ENCODE data around the gene ZEB1. TPM values are rescaled to one million over a fixed set of nuclear protein-coding genes. Genes with fewer than 3 reads are reported as not detected.

ZEB1 gene
- total RNA-seq, result under 1 TPM; 0.33 to 0.34 TPM

DNA sequence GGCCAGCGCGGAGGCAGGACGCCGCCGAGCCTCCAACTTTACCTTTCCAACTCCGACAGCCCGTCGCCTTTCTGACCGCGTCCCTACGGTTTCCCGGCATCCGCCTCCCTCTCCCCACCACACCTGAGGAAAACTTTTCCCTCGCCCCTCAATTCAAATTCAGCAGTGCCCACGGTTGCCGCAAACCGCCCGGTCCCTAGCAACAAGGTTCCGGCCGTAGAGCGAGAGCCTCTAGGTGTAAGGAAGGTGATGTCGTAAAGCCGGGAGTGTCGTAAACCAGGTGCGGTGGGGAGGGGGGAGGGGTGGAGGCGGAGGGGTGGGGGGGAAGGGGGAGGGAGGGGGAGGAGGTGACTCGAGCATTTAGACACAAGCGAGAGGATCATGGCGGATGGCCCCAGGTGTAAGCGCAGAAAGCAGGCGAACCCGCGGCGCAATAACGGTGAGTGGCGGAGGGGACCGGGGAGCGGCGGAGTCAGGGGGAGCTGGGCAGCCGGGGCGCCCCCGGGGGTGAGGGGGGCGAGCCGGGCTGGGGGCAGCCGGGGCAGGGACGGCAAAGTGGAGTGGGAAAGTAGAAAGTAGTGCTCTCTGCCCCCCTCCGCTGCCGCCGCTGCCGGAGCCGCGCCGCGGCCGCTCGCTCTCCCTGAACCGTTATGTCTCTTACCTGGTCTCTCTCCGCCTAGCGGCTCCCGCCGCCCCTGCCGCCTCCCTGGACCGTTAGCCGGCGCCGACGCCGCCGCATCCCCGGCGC is at the start of gene ZEB1:
ZEB1 (plus strand) TSS at position 363 of the 748 bp plus-strand sequence; CDS start at position 382, 19 bp downstream.

Small RNA genes lying within 50 kb of the gene (small RNA-seq; reads per million reads assigned to genes)
- gene SPTLC1P1, result 0 reads per million in 2 donors
